ENCODE measurements around the gene PRSS36. TPM values are rescaled to one million over a fixed set of nuclear protein-coding genes. Genes with fewer than 3 reads are reported as not detected.
A peak's percentile ranks its signal among the peaks of the same experiment; 100 is the strongest.
"Not testable (repeated sequence)": the region's sequence is repeated elsewhere in the genome, so short reads cannot be mapped to it uniquely, and the experiment has no call there.

The PRSS36 gene
- total and polyA plus RNA-seq, 7 donors: 0.83 to 10.2 (median 4.7) TPM

GRCh38 chr16:31138621-31139578 is 11.0 kb downstream of the PRSS36 start:
- peak overlapping the region in 1 of 4 donors; percentile 59 for H3K27ac ChIP-seq
- DNase-seq: no peak
- H3K27me3 ChIP-seq: peaks cover 5 to 22% (median 6%) of the 10 kb centered on the region in 3 donors
- peaks cover 0 to 26% (median 19%) of the 10 kb centered on the region in 4 donors for H3K4me1 ChIP-seq
- intact Hi-C loops (cut with DNase I): no loop called here
- H3K4me3 ChIP-seq: no peak overlapping the region
- H3K9me3 ChIP-seq: no peaks in the 10 kb centered on the region
- H3K36me3 ChIP-seq: no peaks in the 10 kb centered on the region
- TF ChIP-seq EP300 (IDR thresholded peaks at IDR 0.05): no peak
- TF ChIP-seq CTCF (IDR thresholded peaks at IDR 0.05): no peak
- no peak for TF ChIP-seq POLR2A (IDR thresholded peaks at IDR 0.05)
- peak in 1 of 4 donors; percentile 28 for TF ChIP-seq POLR2AphosphoS5 (IDR thresholded peaks at IDR 0.05)
- 28 to 60% methylated on average over 27 of the region's 27 CpGs for WGBS, 2 donors

GRCh38 chr16:31136822-31137499 is 12.9 kb downstream of the PRSS36 start:
- H3K27ac ChIP-seq; H3K36me3 ChIP-seq; H3K9me3 ChIP-seq; intact Hi-C loops (cut with DNase I); H3K4me3 ChIP-seq; DNase-seq: not testable (repeated sequence)
- peaks cover 5 to 22% (median 6%) of the 10 kb centered on the region in 3 donors for H3K27me3 ChIP-seq
- peaks cover 0 to 20% (median 13%) of the 10 kb centered on the region in 4 donors for H3K4me1 ChIP-seq
- 72 to 91% methylated on average over 20 of the region's 20 CpGs for WGBS, 2 donors

GRCh38 chr16:31136287-31136662 is 13.6 kb downstream of the PRSS36 start:
- 70 to 84% methylated on average over 6 of the region's 6 CpGs for WGBS, 2 donors
- TF ChIP-seq POLR2A (IDR thresholded peaks at IDR 0.05) (no peak), EP300 (IDR thresholded peaks at IDR 0.05) (no peak), POLR2AphosphoS5 (IDR thresholded peaks at IDR 0.05) (no peak), CTCF (IDR thresholded peaks at IDR 0.05) (no peak)
- peaks cover 0 to 13% (median 6%) of the 10 kb centered on the region in 4 donors for H3K4me1 ChIP-seq
- no peaks in the 10 kb centered on the region for H3K9me3 ChIP-seq
- H3K36me3 ChIP-seq: peaks cover 8 to 13% (median 12%) of the 10 kb centered on the region in 4 donors
- no peak overlapping the region for H3K27ac ChIP-seq
- intact Hi-C loops (cut with DNase I): no loop called here
- no peak for DNase-seq
- H3K4me3 ChIP-seq: no peak overlapping the region
- H3K27me3 ChIP-seq: peaks cover 5 to 22% (median 6%) of the 10 kb centered on the region in 3 donors

- Histone ChIP-seq H3K4me3 (peak within 1 kb of the TSS in 1 of 4 donors; percentile 24), H3K36me3 (peaks cover 14 to 18% (median 17%) of the 10 kb centered on the region in 4 donors), H3K27me3 (peaks cover 5 to 22% (median 6%) of the 10 kb centered on the region in 3 donors), H3K27ac (peak within 1 kb of the TSS in 1 of 4 donors; percentile 7), H3K4me1 (peaks cover 0 to 8% (median 3%) of the 10 kb centered on the region in 4 donors), H3K9me3 (no peaks in the 10 kb centered on the region)
- intact Hi-C loops (cut with DNase I): no loop called here
- 15 to 59% methylated on average over 22 of the region's 22 CpGs for WGBS, 2 donors
- no peak for DNase-seq
- TF ChIP-seq EP300 (IDR thresholded peaks at IDR 0.05) (no peak), POLR2A (IDR thresholded peaks at IDR 0.05) (peak in 1 of 2 donors; percentile 79), POLR2AphosphoS5 (IDR thresholded peaks at IDR 0.05) (peak in 1 of 4 donors; percentile 61)
These were observed 14.2 kb downstream of the PRSS36 start, which contains the start of gene PRSS8 for GRCh38 chr16:31135535-31136286. PRSS8 (minus strand) TSS chr16:31135727; CDS start chr16:31135498, 229 bp downstream.

All from sigmoid colon (tissue), 7 donors.